Uterus (tissue), 4 donors: ENCODE measurements around the gene CACNG8. TPM values are rescaled to one million over a fixed set of nuclear protein-coding genes. Genes with fewer than 3 reads are reported as not detected.

Experiments used
- DNase-seq, 2 donors: peaks; one replicate each; pipeline ENCODE4 v3.0.0-alpha.2; 2019 to 2020
- H3K27ac ChIP-seq, 2 donors: fragments of 200-600 bp; sonication (generic); 1 replicate in 1 of 2; 2 replicates in 1 of 2; pipeline ENCODE4 v1.5.1; 2016 to 2018
- H3K27me3 ChIP-seq, 2 donors: fragments of 200-600 bp; sonication (generic); one replicate each; pipeline ENCODE4 v1.5.1; 2018 to 2019; ENCODE audit warnings: control low read depth in 1 of 2
- H3K36me3 ChIP-seq, 2 donors: fragments of 200-600 bp; sonication (generic); one replicate each; pipeline ENCODE4 v1.5.1; 2019; ENCODE audit warnings: control low read depth in 1 of 2
- H3K4me1 ChIP-seq, 2 donors: fragments of 200-600 bp; sonication (generic); one replicate each; pipeline ENCODE4 v1.5.1; 2018 to 2019; ENCODE audit warnings: control low read depth in 1 of 2
- H3K4me3 ChIP-seq, 2 donors: fragments of 200-600 bp; sonication (generic); 1 replicate in 1 of 2; 2 replicates in 1 of 2; pipeline ENCODE4 v1.5.1; 2018 to 2019; ENCODE audit warnings: mild to moderate bottlenecking in 1 of 2
- H3K9me3 ChIP-seq, 2 donors: fragments of 200-600 bp; sonication (generic); one replicate each; pipeline ENCODE4 v1.5.1; 2019; ENCODE audit warnings: control low read depth in 1 of 2
- POLR2A ChIP-seq, 2 donors: fragments of 450-650 bp; IDR thresholded peaks; one replicate each; pipeline ENCODE4 v1.6.1; 2016; ENCODE audit warnings: antibody characterized with exemption in 2 of 2, mild to moderate bottlenecking in 1 of 2, moderate library complexity in 1 of 2
- intact Hi-C: fragments of 100-400 bp; cut with DNase I; formaldehyde crosslinking; loops from one replicate; pipeline ENCODE4 v1.15.1; 2023; ENCODE audit warnings: low total_unique reads
- total RNA-seq, 4 donors: library from RNA; depleted of rRNA in 3 of 4; stranded (reverse); fragments of >200 nt in 3 of 4; gene quantifications; one replicate each; pipeline versions ENCODE4 v1.1.0 to v1.2.4, GENCODE V29; 2014 to 2023
- TF ChIP-seq, protein P1 (sequence below), 4 experiments: fragments of 200-600 bp in 2 of 4; fragments of 450-650 bp in 2 of 4; sonication (generic) in 2 of 4; IDR thresholded peaks; one replicate each; pipeline ENCODE4 v1.5.1; 2016 to 2019; ENCODE audit warnings: antibody characterized with exemption in 4 of 4, mild to moderate bottlenecking in 2 of 4, moderate library complexity in 1 of 4
- donor health status: DM: yes; HTN: yes; CAD: no.

The CACNG8 gene
- total RNA-seq, 4 donors from 2014 or later, result 0.21 to 0.24 TPM; not detected in 2

DNA sequence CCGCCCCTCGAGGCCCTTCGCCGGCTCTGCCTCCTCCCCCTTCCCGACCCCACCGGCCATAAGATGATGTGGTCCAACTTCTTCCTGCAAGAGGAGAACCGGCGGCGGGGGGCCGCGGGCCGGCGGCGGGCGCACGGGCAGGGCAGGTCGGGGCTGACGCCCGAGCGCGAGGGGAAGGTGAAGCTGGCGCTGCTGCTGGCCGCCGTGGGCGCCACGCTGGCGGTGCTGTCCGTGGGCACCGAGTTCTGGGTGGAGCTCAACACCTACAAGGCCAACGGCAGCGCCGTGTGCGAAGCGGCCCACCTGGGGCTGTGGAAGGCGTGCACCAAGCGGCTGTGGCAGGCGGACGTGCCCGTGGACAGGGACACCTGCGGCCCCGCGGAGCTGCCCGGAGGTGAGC lies 30.1 kb downstream of the CACNG8 start:
- H3K9me3 ChIP-seq, result no peaks in the 10 kb centered on the region
- no peak overlapping the region for H3K4me3 ChIP-seq
- peaks cover 9 to 11% of the 10 kb centered on the region in 2 donors for H3K27me3 ChIP-seq
- no peaks in the 10 kb centered on the region for H3K4me1 ChIP-seq
- H3K27ac ChIP-seq, result no peak overlapping the region
- intact Hi-C loops, result no loop called here
- no peaks in the 10 kb centered on the region for H3K36me3 ChIP-seq
- no peak for DNase-seq
- no peak for TF ChIP-seq POLR2A (IDR thresholded peaks at IDR 0.05)
- TF ChIP-seq, protein P1, sequence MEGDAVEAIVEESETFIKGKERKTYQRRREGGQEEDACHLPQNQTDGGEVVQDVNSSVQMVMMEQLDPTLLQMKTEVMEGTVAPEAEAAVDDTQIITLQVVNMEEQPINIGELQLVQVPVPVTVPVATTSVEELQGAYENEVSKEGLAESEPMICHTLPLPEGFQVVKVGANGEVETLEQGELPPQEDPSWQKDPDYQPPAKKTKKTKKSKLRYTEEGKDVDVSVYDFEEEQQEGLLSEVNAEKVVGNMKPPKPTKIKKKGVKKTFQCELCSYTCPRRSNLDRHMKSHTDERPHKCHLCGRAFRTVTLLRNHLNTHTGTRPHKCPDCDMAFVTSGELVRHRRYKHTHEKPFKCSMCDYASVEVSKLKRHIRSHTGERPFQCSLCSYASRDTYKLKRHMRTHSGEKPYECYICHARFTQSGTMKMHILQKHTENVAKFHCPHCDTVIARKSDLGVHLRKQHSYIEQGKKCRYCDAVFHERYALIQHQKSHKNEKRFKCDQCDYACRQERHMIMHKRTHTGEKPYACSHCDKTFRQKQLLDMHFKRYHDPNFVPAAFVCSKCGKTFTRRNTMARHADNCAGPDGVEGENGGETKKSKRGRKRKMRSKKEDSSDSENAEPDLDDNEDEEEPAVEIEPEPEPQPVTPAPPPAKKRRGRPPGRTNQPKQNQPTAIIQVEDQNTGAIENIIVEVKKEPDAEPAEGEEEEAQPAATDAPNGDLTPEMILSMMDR (IDR thresholded peaks at IDR 0.05), result no peak

DNA sequence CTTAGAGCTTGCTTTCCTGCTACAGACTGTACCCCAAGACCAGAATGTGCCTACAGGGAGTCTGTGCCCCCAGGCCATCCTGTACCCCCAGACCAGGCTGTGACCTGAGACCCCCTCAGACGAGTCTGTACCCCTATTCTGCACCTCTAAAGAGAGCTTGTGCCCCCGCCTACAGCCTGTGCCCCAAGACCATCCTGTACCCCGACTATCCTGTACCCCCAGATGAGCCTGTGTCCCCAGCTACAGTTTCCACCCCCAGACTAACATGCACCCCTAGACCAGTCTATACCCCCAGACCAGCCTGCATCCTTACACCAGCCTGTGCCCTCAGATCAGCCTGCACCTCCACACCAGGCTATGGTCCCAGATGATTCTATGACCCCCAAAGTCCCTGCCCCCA lies 30.7 kb downstream of the CACNG8 start:
- TF ChIP-seq, protein P1 (IDR thresholded peaks at IDR 0.05), result no peak
- TF ChIP-seq POLR2A (IDR thresholded peaks at IDR 0.05), result no peak
- Histone ChIP-seq H3K27ac (no peak overlapping the region), H3K27me3 (peaks cover 9 to 11% of the 10 kb centered on the region in 2 donors), H3K9me3 (no peaks in the 10 kb centered on the region), H3K36me3 (no peaks in the 10 kb centered on the region), H3K4me3 (no peak overlapping the region), H3K4me1 (no peaks in the 10 kb centered on the region)
- DNase-seq, result no peak
- intact Hi-C loops, result no loop called here

DNA sequence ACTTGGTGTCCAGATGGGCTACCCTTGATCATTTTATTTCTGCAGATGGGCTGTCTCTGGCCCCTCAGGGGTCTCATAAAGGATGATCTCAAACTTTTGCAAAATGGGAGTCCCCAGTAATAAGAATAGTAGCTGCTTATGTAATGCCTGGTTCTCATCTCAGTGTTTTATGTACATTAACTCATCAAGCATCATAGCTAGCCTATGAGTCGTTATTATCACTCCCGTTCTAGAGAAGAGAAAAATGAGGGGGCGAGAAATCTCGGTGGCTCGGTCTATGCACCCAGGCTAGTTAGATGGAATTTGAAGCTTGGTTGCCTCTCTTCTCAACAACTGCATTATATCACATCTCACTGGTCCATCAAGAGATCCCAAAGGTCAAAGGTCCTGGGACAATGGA lies 32.1 kb downstream of the CACNG8 start:
- no peak for DNase-seq
- TF ChIP-seq POLR2A (IDR thresholded peaks at IDR 0.05), result no peak
- TF ChIP-seq, protein P1 (IDR thresholded peaks at IDR 0.05), result no peak
- H3K27me3 ChIP-seq, result peaks cover 9 to 11% of the 10 kb centered on the region in 2 donors

DNA sequence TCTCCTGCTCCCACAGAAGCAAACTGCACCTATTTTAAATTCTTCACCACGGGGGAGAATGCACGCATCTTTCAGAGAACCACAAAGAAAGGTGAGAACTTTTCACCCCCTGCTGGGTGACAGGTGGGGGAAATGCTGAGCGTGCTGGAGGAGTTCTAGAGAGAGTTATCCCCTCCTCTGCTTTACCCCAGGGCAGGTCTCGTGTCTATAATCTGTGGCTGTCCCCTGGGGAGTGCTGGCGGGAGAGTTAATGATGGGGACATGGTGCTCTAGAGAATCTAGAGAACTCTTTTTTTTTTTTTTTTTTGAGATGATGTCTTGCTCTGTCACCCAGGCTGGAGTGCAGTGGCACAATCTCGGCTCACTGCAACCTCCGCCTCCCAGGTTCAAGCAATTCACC lies 35.5 kb downstream of the CACNG8 start:
- DNase-seq, result no peak
- Histone ChIP-seq H3K9me3 (no peaks in the 10 kb centered on the region), H3K4me3 (no peak overlapping the region), H3K4me1 (no peaks in the 10 kb centered on the region), H3K27me3 (peaks cover 0 to 4% of the 10 kb centered on the region in 2 donors), H3K36me3 (no peaks in the 10 kb centered on the region), H3K27ac (no peak overlapping the region)
- intact Hi-C loops, result no loop called here
- TF ChIP-seq, protein P1 (IDR thresholded peaks at IDR 0.05), result no peak
- TF ChIP-seq POLR2A (IDR thresholded peaks at IDR 0.05), result no peak

More for the DNA sequence above, 32.1 kb downstream of the CACNG8 start:
- Histone ChIP-seq H3K36me3 (no peaks in the 10 kb centered on the region), H3K27ac (no peak overlapping the region), H3K4me3 (no peak overlapping the region), H3K4me1 (no peaks in the 10 kb centered on the region), H3K9me3 (no peaks in the 10 kb centered on the region)
- intact Hi-C loops, result no loop called here

DNA sequence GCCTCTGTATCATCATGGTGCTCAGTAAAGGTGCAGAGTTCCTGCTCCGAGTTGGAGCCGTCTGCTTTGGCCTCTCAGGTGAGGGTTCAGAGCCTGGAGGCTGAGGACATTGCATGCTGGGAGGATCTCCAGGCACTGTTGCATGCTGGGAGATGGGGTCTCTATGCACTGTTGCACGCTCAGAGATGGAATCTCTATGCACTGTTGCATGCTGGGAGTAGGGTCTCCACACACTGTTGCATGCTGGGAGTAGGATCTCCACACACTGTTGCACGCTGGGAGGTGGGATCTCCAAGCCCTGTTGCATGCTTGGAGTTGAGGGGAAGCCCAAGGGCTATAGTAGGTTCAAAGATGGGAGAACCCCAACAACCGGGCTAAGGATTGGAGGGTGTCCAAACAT lies 37.0 kb downstream of the CACNG8 start:
- no peak for DNase-seq
- H3K4me1 ChIP-seq, result no peaks in the 10 kb centered on the region
- H3K27me3 ChIP-seq, result peaks cover 0 to 4% of the 10 kb centered on the region in 2 donors
- H3K36me3 ChIP-seq, result no peaks in the 10 kb centered on the region
- no peak overlapping the region for H3K4me3 ChIP-seq
- H3K27ac ChIP-seq, result no peak overlapping the region
- intact Hi-C loops, result no loop called here
- no peak for TF ChIP-seq POLR2A (IDR thresholded peaks at IDR 0.05)
- TF ChIP-seq, protein P1 (IDR thresholded peaks at IDR 0.05), result no peak
- no peaks in the 10 kb centered on the region for H3K9me3 ChIP-seq
